Measurements from ENCODE around the gene PRKX.

- peak in 1 of 2 donors; percentile 15 for TF ChIP-seq POLR2A (IDR thresholded peaks at IDR 0.05)
- TF ChIP-seq, protein P1, sequence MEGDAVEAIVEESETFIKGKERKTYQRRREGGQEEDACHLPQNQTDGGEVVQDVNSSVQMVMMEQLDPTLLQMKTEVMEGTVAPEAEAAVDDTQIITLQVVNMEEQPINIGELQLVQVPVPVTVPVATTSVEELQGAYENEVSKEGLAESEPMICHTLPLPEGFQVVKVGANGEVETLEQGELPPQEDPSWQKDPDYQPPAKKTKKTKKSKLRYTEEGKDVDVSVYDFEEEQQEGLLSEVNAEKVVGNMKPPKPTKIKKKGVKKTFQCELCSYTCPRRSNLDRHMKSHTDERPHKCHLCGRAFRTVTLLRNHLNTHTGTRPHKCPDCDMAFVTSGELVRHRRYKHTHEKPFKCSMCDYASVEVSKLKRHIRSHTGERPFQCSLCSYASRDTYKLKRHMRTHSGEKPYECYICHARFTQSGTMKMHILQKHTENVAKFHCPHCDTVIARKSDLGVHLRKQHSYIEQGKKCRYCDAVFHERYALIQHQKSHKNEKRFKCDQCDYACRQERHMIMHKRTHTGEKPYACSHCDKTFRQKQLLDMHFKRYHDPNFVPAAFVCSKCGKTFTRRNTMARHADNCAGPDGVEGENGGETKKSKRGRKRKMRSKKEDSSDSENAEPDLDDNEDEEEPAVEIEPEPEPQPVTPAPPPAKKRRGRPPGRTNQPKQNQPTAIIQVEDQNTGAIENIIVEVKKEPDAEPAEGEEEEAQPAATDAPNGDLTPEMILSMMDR (IDR thresholded peaks at IDR 0.05 in 4 of 5, conservative IDR thresholded peaks at IDR 0.05 in 1 of 5), result no peak
Observed at GRCh38 chrX:3697701-3698279, 15.7 kb downstream of the PRKX start.
